Tibial nerve (tissue), 4 donors: ENCODE data around the gene ACP4. TPM values are rescaled to one million over a fixed set of nuclear protein-coding genes. Genes with fewer than 3 reads are reported as not detected.

ENCODE experiments used
- DNase-seq, 2 donors: peaks; one replicate each; pipeline ENCODE4 v3.0.0-alpha.2; 2019; ENCODE audit warnings: low spot score in 2 of 2
- H3K27ac ChIP-seq, 4 donors: fragments of 200-600 bp; sonication (generic) in 3 of 4; one replicate each; pipeline ENCODE4 v1.5.1; 2017 to 2019; ENCODE audit warnings: mild to moderate bottlenecking in 1 of 4
- H3K27me3 ChIP-seq, 2 donors: fragments of 200-600 bp; sonication (generic) in 1 of 2; one replicate each; pipeline versions ENCODE4 v1.5.1 to v1.6.0; 2017 to 2019
- H3K36me3 ChIP-seq, 3 donors: fragments of 200-600 bp; sonication (generic); one replicate each; pipeline ENCODE4 v1.5.1; 2018 to 2019
- H3K4me1 ChIP-seq, 4 donors: fragments of 200-600 bp; sonication (generic) in 3 of 4; one replicate each; pipeline ENCODE4 v1.5.1; 2017 to 2019
- H3K4me3 ChIP-seq, 4 donors: fragments of 200-600 bp; sonication (generic) in 3 of 4; one replicate each; pipeline ENCODE4 v1.5.1; 2017 to 2019; ENCODE audit warnings: mild to moderate bottlenecking in 1 of 4, moderate library complexity in 1 of 4
- H3K9me3 ChIP-seq, 4 donors: fragments of 200-600 bp; sonication (generic) in 3 of 4; one replicate each; pipeline ENCODE4 v1.5.1; 2017 to 2019
- EP300 ChIP-seq, 2 donors: sonication (generic); formaldehyde crosslinking; IDR thresholded peaks; one replicate each; pipeline ENCODE4 v1.6.1; 2017; ENCODE audit warnings: antibody characterized with exemption in 2 of 2, mild to moderate bottlenecking in 1 of 2
- POLR2A ChIP-seq, 2 donors: fragments of 450-650 bp; IDR thresholded peaks; one replicate each; pipeline ENCODE4 v1.6.1; 2017; ENCODE audit warnings: antibody characterized with exemption in 2 of 2, mild to moderate bottlenecking in 2 of 2, moderate library complexity in 2 of 2
- WGBS, 2 donors: methylation state at CpG; one replicate each; pipeline ENCODE4 v1.1.5; 2018; 5-methylcytosine and 5-hydroxymethylcytosine counted together
- total RNA-seq, 4 donors: library from RNA; depleted of rRNA; stranded (reverse); fragments of >200 nt; gene quantifications; one replicate each; pipeline ENCODE4 v1.1.0, GENCODE V29; 2016
- TF ChIP-seq, protein P1 (sequence below), 5 experiments: fragments of 200-600 bp in 3 of 5; fragments of 450-650 bp in 2 of 5; sonication (generic) in 3 of 5; IDR thresholded peaks; one replicate each; pipeline ENCODE4 v1.5.1; 2016 to 2019; ENCODE audit warnings: antibody characterized with exemption in 5 of 5, mild to moderate bottlenecking in 3 of 5, moderate library complexity in 2 of 5

ACP4 gene
- total RNA-seq, 4 donors from 2014 or later = not detected

DNA sequence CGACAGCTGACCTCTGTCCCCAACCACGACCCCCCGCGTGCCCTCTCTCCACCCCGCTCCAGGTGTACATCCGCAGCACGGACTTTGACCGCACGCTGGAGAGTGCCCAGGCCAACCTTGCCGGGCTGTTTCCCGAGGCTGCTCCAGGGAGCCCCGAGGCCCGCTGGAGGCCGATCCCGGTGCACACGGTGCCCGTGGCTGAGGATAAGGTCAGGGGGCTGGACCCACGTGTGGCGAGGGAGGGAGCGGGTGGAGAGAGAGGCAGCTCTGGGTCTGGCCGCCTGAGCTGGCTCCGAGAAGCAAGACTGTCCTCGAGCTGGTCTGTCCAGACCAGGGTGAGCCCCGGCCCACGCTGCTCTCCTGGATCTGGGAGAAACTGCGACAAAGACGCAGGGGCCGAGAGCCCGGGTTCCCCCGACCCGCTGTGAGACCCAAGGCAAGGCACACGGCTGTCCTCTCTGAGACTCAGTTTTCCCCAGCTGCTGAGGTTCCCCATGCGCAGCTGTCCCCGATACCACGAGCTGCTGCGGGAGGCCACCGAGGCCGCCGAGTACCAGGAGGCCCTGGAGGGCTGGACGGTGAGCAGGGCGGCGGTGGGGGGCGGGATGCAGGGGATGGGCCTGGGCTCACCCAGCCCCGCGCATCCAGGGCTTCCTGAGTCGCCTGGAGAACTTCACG lies 1.5 kb downstream of the ACP4 start:
- Histone ChIP-seq H3K4me1 (no peaks in the 10 kb centered on the region), H3K9me3 (no peaks in the 10 kb centered on the region), H3K4me3 (no peak overlapping the region), H3K27ac (no peak overlapping the region), H3K36me3 (peaks cover 0 to 14% (median 0%) of the 10 kb centered on the region in 3 donors), H3K27me3 (no peaks in the 10 kb centered on the region)
- no peak for DNase-seq
- TF ChIP-seq, protein P1, sequence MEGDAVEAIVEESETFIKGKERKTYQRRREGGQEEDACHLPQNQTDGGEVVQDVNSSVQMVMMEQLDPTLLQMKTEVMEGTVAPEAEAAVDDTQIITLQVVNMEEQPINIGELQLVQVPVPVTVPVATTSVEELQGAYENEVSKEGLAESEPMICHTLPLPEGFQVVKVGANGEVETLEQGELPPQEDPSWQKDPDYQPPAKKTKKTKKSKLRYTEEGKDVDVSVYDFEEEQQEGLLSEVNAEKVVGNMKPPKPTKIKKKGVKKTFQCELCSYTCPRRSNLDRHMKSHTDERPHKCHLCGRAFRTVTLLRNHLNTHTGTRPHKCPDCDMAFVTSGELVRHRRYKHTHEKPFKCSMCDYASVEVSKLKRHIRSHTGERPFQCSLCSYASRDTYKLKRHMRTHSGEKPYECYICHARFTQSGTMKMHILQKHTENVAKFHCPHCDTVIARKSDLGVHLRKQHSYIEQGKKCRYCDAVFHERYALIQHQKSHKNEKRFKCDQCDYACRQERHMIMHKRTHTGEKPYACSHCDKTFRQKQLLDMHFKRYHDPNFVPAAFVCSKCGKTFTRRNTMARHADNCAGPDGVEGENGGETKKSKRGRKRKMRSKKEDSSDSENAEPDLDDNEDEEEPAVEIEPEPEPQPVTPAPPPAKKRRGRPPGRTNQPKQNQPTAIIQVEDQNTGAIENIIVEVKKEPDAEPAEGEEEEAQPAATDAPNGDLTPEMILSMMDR (IDR thresholded peaks at IDR 0.05) = no peak
- no peak for TF ChIP-seq POLR2A (IDR thresholded peaks at IDR 0.05)
- no peak for TF ChIP-seq EP300 (IDR thresholded peaks at IDR 0.05)
- WGBS, 2 donors = 74 to 84% methylated on average over 23 of the region's 47 CpGs

DNA sequence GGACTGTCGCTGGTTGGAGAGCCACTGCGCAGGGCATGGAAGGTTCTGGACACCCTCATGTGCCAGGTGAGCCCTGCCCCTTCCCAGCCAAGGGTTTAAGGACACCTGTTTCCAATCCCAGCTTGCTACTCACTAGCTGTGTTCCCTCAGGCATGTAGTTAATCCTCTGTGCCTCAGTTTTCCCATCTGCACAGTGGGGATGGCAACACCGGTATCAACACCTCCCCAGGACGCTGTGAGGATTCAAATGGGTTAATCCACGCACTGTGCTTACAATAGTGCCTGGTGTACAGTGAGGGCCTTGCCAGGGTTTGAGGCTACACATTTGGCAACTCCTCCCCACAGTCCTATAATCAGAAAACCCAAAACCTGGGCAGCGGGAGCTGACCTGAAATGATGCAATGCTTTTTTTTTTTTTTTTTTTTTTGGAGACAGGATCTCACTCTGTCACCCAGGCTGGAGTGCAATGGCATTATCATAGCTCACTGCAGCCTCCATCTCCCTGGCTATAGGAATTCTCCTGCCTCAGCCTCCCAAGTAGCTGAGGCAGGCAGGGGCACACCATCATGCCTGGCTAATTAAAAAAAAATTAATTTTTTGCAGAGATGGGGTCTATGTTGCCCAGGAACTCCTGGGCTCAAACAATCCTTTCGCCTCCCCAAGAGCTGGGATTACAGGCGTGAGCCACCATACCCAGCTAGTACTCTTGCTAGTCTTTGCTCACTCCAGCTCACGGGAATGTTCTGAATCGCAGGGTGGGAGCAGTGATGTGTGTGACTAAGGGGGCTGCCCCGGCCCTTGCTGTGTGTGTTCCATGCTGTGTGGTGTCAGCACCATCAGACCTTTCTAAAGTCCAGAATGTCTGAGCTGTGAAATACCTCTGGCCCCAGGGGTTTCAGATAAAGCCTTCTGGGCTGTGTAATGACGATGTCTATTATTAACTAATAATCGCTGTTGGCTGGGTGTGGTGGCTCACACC lies 2.3 kb downstream of the ACP4 start:
- 85 to 87% methylated on average over 13 of the region's 13 CpGs for WGBS, 2 donors
- no peak for DNase-seq
- Histone ChIP-seq H3K27me3 (no peaks in the 10 kb centered on the region), H3K4me1 (no peaks in the 10 kb centered on the region), H3K4me3 (no peak overlapping the region), H3K36me3 (peaks cover 0 to 23% (median 0%) of the 10 kb centered on the region in 3 donors), H3K9me3 (no peaks in the 10 kb centered on the region), H3K27ac (no peak overlapping the region)
- TF ChIP-seq EP300 (IDR thresholded peaks at IDR 0.05) (no peak), POLR2A (IDR thresholded peaks at IDR 0.05) (no peak)
- TF ChIP-seq, protein P1 (IDR thresholded peaks at IDR 0.05) = no peak

DNA sequence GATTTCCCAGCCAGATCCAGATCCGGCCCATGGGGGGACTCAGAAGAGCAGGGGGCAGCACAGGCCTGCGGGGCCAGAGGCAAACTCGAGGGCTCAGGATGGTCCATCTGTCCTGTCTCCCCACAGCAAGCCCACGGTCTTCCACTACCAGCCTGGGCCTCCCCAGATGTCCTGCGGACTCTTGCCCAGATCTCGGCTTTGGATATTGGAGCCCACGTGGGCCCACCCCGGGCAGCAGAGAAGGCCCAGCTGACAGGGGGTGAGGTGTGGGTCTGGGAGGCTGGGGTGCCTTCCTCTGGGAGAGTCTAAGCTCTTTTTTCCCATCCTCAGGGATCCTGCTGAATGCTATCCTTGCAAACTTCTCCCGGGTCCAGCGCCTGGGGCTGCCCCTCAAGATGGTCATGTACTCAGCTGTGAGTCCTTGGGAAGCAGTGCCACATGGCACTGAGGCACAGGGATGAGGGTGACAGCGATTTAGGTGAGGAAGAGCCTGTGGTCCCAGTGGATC lies 3.4 kb downstream of the ACP4 start:
- H3K4me3 ChIP-seq = no peak overlapping the region
- no peaks in the 10 kb centered on the region for H3K4me1 ChIP-seq
- no peak overlapping the region for H3K27ac ChIP-seq
- no peak for DNase-seq
- 51 to 57% methylated on average over 8 to 11 of the region's 11 CpGs for WGBS, 2 donors
- no peaks in the 10 kb centered on the region for H3K27me3 ChIP-seq
- H3K9me3 ChIP-seq = no peaks in the 10 kb centered on the region
- peaks cover 0 to 33% (median 0%) of the 10 kb centered on the region in 3 donors for H3K36me3 ChIP-seq
- TF ChIP-seq, protein P1 (IDR thresholded peaks at IDR 0.05) = no peak
- TF ChIP-seq POLR2A (IDR thresholded peaks at IDR 0.05) (no peak), EP300 (IDR thresholded peaks at IDR 0.05) (no peak)

DNA sequence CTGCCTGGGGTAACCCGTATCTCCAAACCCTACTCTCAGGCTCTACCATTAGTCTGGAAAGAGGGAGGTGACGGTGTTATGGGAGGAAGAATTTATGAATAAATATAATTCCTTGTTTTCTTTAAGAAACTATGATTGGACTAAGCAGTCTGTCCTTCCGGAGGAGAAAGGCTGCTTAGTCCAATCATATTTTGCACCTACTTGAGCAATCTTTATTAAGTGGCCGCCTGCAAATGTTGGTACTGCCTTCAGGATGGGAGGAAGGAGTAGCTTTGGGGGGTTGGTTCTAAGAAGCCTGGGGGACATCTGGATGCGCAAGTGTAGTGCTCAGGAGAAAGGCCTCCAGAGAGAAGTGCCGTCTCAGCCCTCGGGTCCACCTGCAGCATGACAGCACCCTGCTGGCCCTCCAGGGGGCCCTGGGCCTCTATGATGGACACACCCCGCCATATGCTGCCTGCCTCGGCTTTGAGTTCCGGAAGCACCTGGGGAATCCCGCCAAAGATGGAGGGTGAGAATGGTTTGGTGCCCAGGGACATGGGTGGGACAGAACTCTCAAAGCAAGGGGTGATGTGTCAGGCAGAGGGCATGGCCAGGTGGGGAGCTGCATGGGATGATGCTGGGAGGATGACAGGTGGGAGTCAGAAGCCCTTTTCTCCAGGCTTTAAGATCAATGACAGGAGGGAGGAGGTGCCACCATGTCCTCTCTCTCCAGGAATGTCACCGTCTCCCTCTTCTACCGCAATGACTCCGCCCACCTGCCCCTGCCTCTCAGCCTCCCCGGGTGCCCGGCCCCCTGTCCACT lies 4.1 kb downstream of the ACP4 start:
- Histone ChIP-seq H3K4me1 (no peaks in the 10 kb centered on the region), H3K36me3 (peaks cover 0 to 40% (median 3%) of the 10 kb centered on the region in 3 donors), H3K9me3 (no peaks in the 10 kb centered on the region), H3K27me3 (no peaks in the 10 kb centered on the region), H3K4me3 (no peak overlapping the region), H3K27ac (no peak overlapping the region)
- 28 to 30% methylated on average over 16 of the region's 16 CpGs for WGBS, 2 donors
- no peak for DNase-seq
- TF ChIP-seq, protein P1 (IDR thresholded peaks at IDR 0.05) = no peak
- TF ChIP-seq EP300 (IDR thresholded peaks at IDR 0.05) = no peak
- no peak for TF ChIP-seq POLR2A (IDR thresholded peaks at IDR 0.05)
